Progenitor cell of endocrine pancreas (in vitro differentiated cells): ENCODE results near the gene MAGEF1. TPM values are rescaled to one million over a fixed set of nuclear protein-coding genes. Genes with fewer than 3 reads are reported as not detected.

Source experiments
- DNase-seq: peaks from one replicate; pipeline ENCODE4 v3.0.0; 2021; ENCODE audit warnings: low spot score; ENCODE audit not compliant: unreplicated experiment
- H3K27ac Mint-ChIP-seq: 2 replicates; pipeline ENCODE4 v1.8.0; 2021; ENCODE audit warnings: mild to moderate bottlenecking, moderate library complexity, mixed read lengths
- H3K27me3 Mint-ChIP-seq: 2 replicates; pipeline ENCODE4 v1.8.0; 2021; ENCODE audit warnings: mixed read lengths
- H3K36me3 Mint-ChIP-seq: 2 replicates; pipeline ENCODE4 v1.8.0; 2022; ENCODE audit warnings: mixed read lengths; ENCODE audit not compliant: insufficient read depth
- H3K4me1 Mint-ChIP-seq: 2 replicates; pipeline ENCODE4 v1.8.0; 2021; ENCODE audit warnings: low read depth, mixed read lengths
- H3K4me3 Mint-ChIP-seq: 2 replicates; pipeline ENCODE4 v1.8.0; 2021; ENCODE audit warnings: low read depth, mild to moderate bottlenecking, moderate library complexity, mixed read lengths
- H3K9me3 Mint-ChIP-seq: 2 replicates; pipeline ENCODE4 v1.8.0; 2021; ENCODE audit warnings: low read depth, mixed read lengths
- total RNA-seq: library from RNA; stranded (reverse); gene quantifications from 2 replicates; pipeline ENCODE4 v1.2.1, GENCODE V29; 2021
- TF ChIP-seq, protein P1 (sequence below): fragments of 200-600 bp; sonication (generic); IDR thresholded peaks from one replicate; pipeline ENCODE4 v1.5.0; 2021; ENCODE audit warnings: antibody characterized with exemption, mild to moderate bottlenecking; ENCODE audit not compliant: unreplicated experiment

Gene MAGEF1
- total RNA-seq, 1 donor from 2014 or later = 62.7 TPM

GRCh38 chr3:184712248-184713039, 580 bp upstream of the MAGEF1 start:
- Mint-ChIP-seq H3K27me3 (no peaks in the 10 kb centered on the region), H3K36me3 (peaks cover 14% of the 10 kb centered on the region), H3K4me3 (peak overlapping the region; percentile 88), H3K9me3 (peaks cover 2% of the 10 kb centered on the region), H3K4me1 (peaks cover 25% of the 10 kb centered on the region), H3K27ac (peak overlapping the region; percentile 93)
- no peak for DNase-seq
- TF ChIP-seq, protein P1, sequence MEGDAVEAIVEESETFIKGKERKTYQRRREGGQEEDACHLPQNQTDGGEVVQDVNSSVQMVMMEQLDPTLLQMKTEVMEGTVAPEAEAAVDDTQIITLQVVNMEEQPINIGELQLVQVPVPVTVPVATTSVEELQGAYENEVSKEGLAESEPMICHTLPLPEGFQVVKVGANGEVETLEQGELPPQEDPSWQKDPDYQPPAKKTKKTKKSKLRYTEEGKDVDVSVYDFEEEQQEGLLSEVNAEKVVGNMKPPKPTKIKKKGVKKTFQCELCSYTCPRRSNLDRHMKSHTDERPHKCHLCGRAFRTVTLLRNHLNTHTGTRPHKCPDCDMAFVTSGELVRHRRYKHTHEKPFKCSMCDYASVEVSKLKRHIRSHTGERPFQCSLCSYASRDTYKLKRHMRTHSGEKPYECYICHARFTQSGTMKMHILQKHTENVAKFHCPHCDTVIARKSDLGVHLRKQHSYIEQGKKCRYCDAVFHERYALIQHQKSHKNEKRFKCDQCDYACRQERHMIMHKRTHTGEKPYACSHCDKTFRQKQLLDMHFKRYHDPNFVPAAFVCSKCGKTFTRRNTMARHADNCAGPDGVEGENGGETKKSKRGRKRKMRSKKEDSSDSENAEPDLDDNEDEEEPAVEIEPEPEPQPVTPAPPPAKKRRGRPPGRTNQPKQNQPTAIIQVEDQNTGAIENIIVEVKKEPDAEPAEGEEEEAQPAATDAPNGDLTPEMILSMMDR = no peak

- Mint-ChIP-seq H3K4me3 (peak overlapping the region; percentile 88), H3K9me3 (peaks cover 5% of the 10 kb centered on the region), H3K4me1 (peaks cover 19% of the 10 kb centered on the region), H3K36me3 (peaks cover 18% of the 10 kb centered on the region), H3K27ac (peak overlapping the region; percentile 97), H3K27me3 (no peaks in the 10 kb centered on the region)
- TF ChIP-seq, protein P1 = no peak
- no peak for DNase-seq
Observed at GRCh38 chr3:184710870-184711492, 883 bp downstream of the MAGEF1 start.

- TF ChIP-seq, protein P1 = no peak
- H3K9me3 Mint-ChIP-seq = peaks cover 5% of the 10 kb centered on the region
- H3K27me3 Mint-ChIP-seq = no peaks in the 10 kb centered on the region
- no peak overlapping the region for H3K27ac Mint-ChIP-seq
- no peaks in the 10 kb centered on the region for H3K4me1 Mint-ChIP-seq
- H3K4me3 Mint-ChIP-seq = no peak overlapping the region
- H3K36me3 Mint-ChIP-seq = peaks cover 17% of the 10 kb centered on the region
- DNase-seq = no peak
Observed at GRCh38 chr3:184703657-184704056, 8.2 kb downstream of the MAGEF1 start.

DNA sequence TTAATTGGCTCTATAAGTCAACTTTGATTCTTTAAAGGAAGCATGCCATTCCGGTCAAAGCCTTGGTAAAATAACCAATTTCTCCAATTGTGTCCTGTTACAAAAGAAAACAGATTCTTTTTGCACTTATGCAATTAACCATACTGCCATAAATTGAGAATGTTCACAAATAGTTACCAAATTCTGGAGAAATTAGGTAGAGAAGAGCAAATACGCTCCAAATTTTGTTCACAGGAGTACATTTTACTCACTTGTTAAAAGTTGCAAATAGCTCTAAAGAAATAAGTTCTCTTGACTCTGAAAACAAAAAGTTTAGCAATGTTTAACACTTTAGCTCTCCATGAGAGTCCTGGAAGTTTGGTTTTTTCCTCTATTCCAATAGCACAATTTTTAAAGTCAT, 11.1 kb downstream of the MAGEF1 start:
- no peak overlapping the region for H3K27ac Mint-ChIP-seq
- H3K9me3 Mint-ChIP-seq = no peaks in the 10 kb centered on the region
- H3K4me3 Mint-ChIP-seq = no peak overlapping the region
- H3K27me3 Mint-ChIP-seq = peaks cover 10% of the 10 kb centered on the region
- no peaks in the 10 kb centered on the region for H3K4me1 Mint-ChIP-seq
- peaks cover 8% of the 10 kb centered on the region for H3K36me3 Mint-ChIP-seq
- TF ChIP-seq, protein P1 = no peak
- DNase-seq = no peak

- TF ChIP-seq, protein P1 = no peak
- peaks cover 5% of the 10 kb centered on the region for H3K36me3 Mint-ChIP-seq
- no peaks in the 10 kb centered on the region for H3K4me1 Mint-ChIP-seq
- peaks cover 26% of the 10 kb centered on the region for H3K27me3 Mint-ChIP-seq
- H3K27ac Mint-ChIP-seq = no peak overlapping the region
- DNase-seq = no peak
- no peaks in the 10 kb centered on the region for H3K9me3 Mint-ChIP-seq
- no peak overlapping the region for H3K4me3 Mint-ChIP-seq
Observed at GRCh38 chr3:184697845-184698244, 14.0 kb downstream of the MAGEF1 start.
